ENCODE data around the gene CSAD. TPM values are rescaled to one million over a fixed set of nuclear protein-coding genes. Genes with fewer than 3 reads are reported as not detected.

Gene CSAD
- total RNA-seq, 6 experiments from 2014 or later: 20.6 to 54.2 (median 37.1) TPM

DNA sequence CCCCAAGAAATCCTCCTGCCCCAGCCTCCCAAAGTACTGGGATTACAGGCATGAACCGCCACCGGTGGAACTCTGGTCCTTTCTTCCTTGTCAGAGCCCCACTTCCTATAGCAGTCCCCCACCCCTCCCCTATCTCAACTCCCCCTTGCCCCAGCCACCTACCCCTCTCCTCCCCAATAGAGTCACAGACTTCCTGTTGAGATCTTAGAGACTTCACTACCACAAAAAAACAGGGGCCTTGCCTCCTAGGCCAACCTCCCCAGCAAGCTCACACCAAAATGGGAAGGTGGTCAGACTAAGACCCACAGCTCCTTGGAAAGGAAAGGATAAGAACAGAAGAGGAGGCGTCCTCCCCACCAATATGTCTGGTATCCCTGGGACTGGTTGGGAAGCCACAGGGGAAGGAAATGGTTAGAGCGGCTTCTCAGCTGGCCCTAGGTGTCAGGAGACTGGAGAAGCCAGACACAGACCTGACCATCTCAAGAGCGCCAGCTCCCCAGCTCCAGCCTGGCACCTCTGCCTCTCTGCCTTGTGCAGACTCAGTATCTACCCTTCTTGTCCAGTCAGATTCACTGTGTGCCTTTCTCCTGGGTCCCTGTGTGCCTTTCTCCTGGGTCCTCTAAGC is 17.9 kb upstream of the CSAD start:
- peaks cover 0 to 27% (median 4%) of the 10 kb centered on the region in 4 donors for H3K4me1 ChIP-seq
- TF ChIP-seq, protein P1, sequence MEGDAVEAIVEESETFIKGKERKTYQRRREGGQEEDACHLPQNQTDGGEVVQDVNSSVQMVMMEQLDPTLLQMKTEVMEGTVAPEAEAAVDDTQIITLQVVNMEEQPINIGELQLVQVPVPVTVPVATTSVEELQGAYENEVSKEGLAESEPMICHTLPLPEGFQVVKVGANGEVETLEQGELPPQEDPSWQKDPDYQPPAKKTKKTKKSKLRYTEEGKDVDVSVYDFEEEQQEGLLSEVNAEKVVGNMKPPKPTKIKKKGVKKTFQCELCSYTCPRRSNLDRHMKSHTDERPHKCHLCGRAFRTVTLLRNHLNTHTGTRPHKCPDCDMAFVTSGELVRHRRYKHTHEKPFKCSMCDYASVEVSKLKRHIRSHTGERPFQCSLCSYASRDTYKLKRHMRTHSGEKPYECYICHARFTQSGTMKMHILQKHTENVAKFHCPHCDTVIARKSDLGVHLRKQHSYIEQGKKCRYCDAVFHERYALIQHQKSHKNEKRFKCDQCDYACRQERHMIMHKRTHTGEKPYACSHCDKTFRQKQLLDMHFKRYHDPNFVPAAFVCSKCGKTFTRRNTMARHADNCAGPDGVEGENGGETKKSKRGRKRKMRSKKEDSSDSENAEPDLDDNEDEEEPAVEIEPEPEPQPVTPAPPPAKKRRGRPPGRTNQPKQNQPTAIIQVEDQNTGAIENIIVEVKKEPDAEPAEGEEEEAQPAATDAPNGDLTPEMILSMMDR (IDR thresholded peaks at IDR 0.05): no peak
- no peak for TF ChIP-seq POLR2A (IDR thresholded peaks at IDR 0.05)
- no peak overlapping the region for H3K4me3 ChIP-seq
- intact Hi-C loops (cut with DNase I): loop anchor here (5.0 to 10.0 kb wide), 3 partner anchors 36 to 134 kb away; no protein-coding TSS in a partner anchor
- ATAC-seq: no peak
- H3K36me3 ChIP-seq: no peaks in the 10 kb centered on the region
- 83% methylated on average over 3 of the region's 5 CpGs for whole genome bisulfite sequencing (ENCODE audit: insufficient coverage, low coverage, low lambda C conversion rate, missing lambda C conversion rate)
- no peak for DNase-seq
- no peaks in the 10 kb centered on the region for H3K27me3 ChIP-seq
- H3K9me3 ChIP-seq: no peaks in the 10 kb centered on the region
- no peak overlapping the region for H3K27ac ChIP-seq

DNA sequence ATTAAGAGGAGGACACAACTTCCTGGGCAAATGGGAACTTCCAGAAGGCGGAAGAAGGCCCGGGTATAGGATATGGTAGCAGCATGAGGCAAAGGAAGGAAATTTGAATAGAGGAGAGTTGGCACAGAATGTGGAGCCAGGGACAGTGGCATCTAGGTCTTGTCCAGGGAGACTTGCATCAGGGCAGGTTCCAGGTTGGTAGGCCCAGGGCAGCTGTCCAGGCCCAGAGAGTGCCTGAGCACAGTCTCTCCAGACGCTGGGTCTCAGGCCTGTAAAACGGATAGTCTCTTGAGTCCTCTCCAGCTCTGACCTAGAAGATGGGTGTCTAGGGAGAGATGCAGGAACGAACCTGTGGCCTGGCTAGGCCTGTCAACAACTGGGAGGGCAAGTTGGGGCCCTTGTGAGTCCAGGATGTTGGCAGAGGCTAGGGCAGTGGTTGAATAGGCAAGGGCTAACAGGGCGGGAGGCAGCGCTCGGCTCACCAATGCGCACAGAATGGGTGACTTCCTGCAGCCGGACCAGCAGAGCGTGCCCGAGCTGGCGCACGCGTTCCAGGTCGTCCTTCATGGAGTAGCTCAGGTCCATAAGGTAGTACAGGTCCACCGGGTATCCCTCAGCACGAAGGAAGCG is 16.4 kb upstream of the CSAD start:
- peak; percentile 42 to 64 (median 47) for ATAC-seq
- no peaks in the 10 kb centered on the region for H3K36me3 ChIP-seq
- DNase-seq: peak in 2 of 3 donors; percentile 60 to 66
- peaks cover 0 to 27% (median 4%) of the 10 kb centered on the region in 4 donors for H3K4me1 ChIP-seq
- WGBS (ENCODE audit: insufficient coverage, low coverage, low lambda C conversion rate, missing lambda C conversion rate): no CpG with 5 or more reads among the region's 19 CpGs
- TF ChIP-seq POLR2A (IDR thresholded peaks at IDR 0.05): no peak
- TF ChIP-seq, protein P1 (IDR thresholded peaks at IDR 0.05): no peak
- H3K27me3 ChIP-seq: no peaks in the 10 kb centered on the region
- peak overlapping the region; percentile 22 to 50 (median 27) for H3K4me3 ChIP-seq
- intact Hi-C loops (cut with DNase I): loop anchor here (5.0 to 10.0 kb wide), 3 partner anchors 35 to 132 kb away; no protein-coding TSS in a partner anchor
- H3K9me3 ChIP-seq: no peaks in the 10 kb centered on the region
- H3K27ac ChIP-seq: peak overlapping the region in 1 of 3 donors; percentile 17

DNA sequence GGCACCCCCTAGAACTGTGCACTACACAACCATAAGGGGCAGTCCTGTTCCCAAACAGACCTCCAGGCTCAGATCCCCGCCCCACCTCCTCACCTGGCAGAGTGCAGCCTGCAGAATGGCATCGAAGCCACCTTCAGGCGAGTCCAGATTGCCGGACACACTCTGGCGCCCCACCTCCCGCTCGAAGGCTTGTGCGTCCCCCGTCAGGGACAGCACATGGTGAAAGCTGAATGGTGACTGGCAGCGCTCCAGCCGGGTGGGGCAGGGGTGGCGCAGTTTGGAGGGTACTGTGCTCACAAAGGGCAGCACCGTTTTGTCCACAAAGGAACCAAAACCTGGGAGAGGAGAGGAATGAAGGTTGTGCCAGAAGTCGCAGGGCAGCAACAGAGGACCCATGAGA is 15.8 kb upstream of the CSAD start:
- TF ChIP-seq POLR2A (IDR thresholded peaks at IDR 0.05): no peak
- TF ChIP-seq, protein P1 (IDR thresholded peaks at IDR 0.05): no peak
- intact Hi-C loops (cut with DNase I): loop anchor here (5.0 to 10.0 kb wide), 3 partner anchors 34 to 132 kb away; no protein-coding TSS in a partner anchor
- Histone ChIP-seq H3K4me1 (peaks cover 0 to 24% (median 4%) of the 10 kb centered on the region in 4 donors), H3K4me3 (no peak overlapping the region), H3K27me3 (no peaks in the 10 kb centered on the region), H3K27ac (no peak overlapping the region), H3K36me3 (no peaks in the 10 kb centered on the region), H3K9me3 (no peaks in the 10 kb centered on the region)
- ATAC-seq (no peak), DNase-seq (peak in 1 of 3 donors; percentile 53)
- 34% methylated on average over 3 of the region's 14 CpGs for WGBS (ENCODE audit: insufficient coverage, low coverage, low lambda C conversion rate, missing lambda C conversion rate)

DNA sequence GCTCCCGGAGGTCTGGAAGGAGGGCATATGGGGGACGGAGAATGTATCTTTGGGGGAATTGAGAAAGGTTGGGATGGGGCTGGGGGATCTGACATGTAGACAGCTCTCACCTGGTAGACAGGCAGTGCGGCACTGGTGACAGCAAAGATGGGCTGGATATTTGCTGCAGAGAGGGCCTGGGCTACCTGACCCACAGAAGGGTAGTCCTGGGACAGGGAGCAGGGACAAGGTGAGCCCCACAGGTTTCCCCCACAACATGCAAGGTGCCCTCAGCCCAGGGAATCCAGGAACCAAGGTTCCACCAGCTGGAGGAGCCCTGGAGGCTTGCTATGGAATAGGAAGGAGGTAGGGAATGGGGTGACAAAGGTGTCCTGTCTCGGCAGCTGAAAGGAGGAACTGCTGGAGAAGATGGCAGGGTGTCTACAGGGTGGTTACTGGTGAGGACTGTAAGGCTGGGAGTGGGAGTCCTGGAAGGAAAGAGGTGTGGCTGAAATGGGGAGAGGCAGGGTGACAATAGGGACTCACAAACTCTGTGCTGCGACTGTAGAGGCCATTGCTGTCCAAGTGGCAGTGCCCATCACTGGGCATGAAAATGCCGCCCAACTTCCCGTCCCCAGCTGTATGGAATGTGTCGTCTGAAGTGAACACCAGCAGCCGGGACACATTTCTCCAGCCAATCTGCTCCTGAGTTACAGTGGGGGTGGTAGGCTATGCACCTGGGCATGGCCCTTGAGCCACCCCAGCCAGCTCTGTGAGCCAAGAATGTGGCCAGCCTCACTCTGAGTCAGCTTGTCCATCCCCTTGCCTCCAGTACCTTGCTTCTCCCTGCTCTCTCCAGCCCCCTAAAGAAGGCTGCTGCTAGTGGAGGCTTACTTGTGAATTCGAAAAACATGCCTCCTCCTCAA is 15.0 kb upstream of the CSAD start:
- DNase-seq: no peak
- peak in 1 of 4 donors; percentile 21 for ATAC-seq
- Histone ChIP-seq H3K27me3 (no peaks in the 10 kb centered on the region), H3K9me3 (no peaks in the 10 kb centered on the region), H3K4me1 (peaks cover 0 to 19% (median 4%) of the 10 kb centered on the region in 4 donors), H3K36me3 (peaks cover 0 to 3% (median 0%) of the 10 kb centered on the region in 4 donors), H3K27ac (no peak overlapping the region), H3K4me3 (no peak overlapping the region)
- intact Hi-C loops (cut with DNase I): loop anchor here (5.0 to 10.0 kb wide), 3 partner anchors 33 to 131 kb away; no protein-coding TSS in a partner anchor
- 92% methylated on average over 4 of the region's 10 CpGs for WGBS (ENCODE audit: insufficient coverage, low coverage, low lambda C conversion rate, missing lambda C conversion rate)
- no peak for TF ChIP-seq POLR2A (IDR thresholded peaks at IDR 0.05)
- TF ChIP-seq, protein P1 (IDR thresholded peaks at IDR 0.05): no peak

Measured in right lobe of liver (tissue), 6 donors.